Heart left ventricle (tissue), 16 donors: Measurements from ENCODE around the gene MIP. TPM values are rescaled to one million over a fixed set of nuclear protein-coding genes. Genes with fewer than 3 reads are reported as not detected.

Experiments
- ATAC-seq, 4 donors: fragments of 200-7000 bp; cut with Tn5 transposase; one replicate each; pipeline ENCODE4 v1.9.1; 2020 to 2022; ENCODE audit warnings: moderate library complexity in 4 of 4, mild to moderate bottlenecking in 3 of 4, moderate number of reproducible peaks in 1 of 4
- DNase-seq, 5 donors: peaks; one replicate each; pipeline ENCODE4 v3.0.0-alpha.2; 2020
- H3K27ac ChIP-seq, 12 donors: fragments of 200-600 bp; sonication (generic) in 4 of 12; one replicate each; pipeline versions ENCODE4 v1.5.0 to v1.8.0; 2016 to 2022; ENCODE audit warnings: mild to moderate bottlenecking in 2 of 12
- H3K27me3 ChIP-seq, 9 donors: fragments of 200-600 bp; sonication (generic) in 2 of 9; one replicate each; pipeline versions ENCODE4 v1.5.1 to v1.8.0; 2016 to 2022; ENCODE audit warnings: mild to moderate bottlenecking in 3 of 9
- H3K36me3 ChIP-seq, 9 donors: fragments of 200-600 bp; sonication (generic) in 2 of 9; one replicate each; pipeline versions ENCODE4 v1.5.0 to v1.8.0; 2018 to 2022; ENCODE audit warnings: mild to moderate bottlenecking in 2 of 9
- H3K4me1 ChIP-seq, 12 donors: fragments of 200-600 bp; sonication (generic) in 4 of 12; one replicate each; pipeline versions ENCODE4 v1.5.0 to v1.8.0; 2016 to 2022; ENCODE audit warnings: mild to moderate bottlenecking in 3 of 12
- H3K4me3 ChIP-seq, 12 donors: fragments of 200-600 bp; sonication (generic) in 4 of 12; one replicate each; pipeline versions ENCODE4 v1.5.0 to v1.8.0; 2017 to 2022; ENCODE audit warnings: mild to moderate bottlenecking in 9 of 12, moderate library complexity in 4 of 12
- H3K9me3 ChIP-seq, 12 donors: fragments of 200-600 bp; sonication (generic) in 4 of 12; one replicate each; pipeline versions ENCODE4 v1.5.0 to v1.8.0; 2016 to 2022; ENCODE audit warnings: mild to moderate bottlenecking in 1 of 12
- POLR2A ChIP-seq, 2 donors: fragments of 450-650 bp; IDR thresholded peaks; one replicate each; pipeline ENCODE4 v1.6.1; 2017; ENCODE audit warnings: antibody characterized with exemption in 2 of 2, mild to moderate bottlenecking in 2 of 2, moderate library complexity in 2 of 2
- WGBS, 4 donors: extraction: QIAGEN DNeasy Blood & Tissue Kit in 2 of 4; methylation state at CpG; one replicate each; pipeline versions ENCODE4 v1.1.5 to v1.1.7; 2013 to 2018; 5-methylcytosine and 5-hydroxymethylcytosine counted together
- intact Hi-C, 10 donors: fragments of 100-400 bp; cut with DNase I; formaldehyde crosslinking; loops; one replicate each; pipeline versions ENCODE4 v1.11.1 to v1.14.2; 2022
- polyA plus RNA-seq, 2 donors: library from polyadenylated mRNA; stranded (reverse); fragments of 200-250 nt; gene quantifications; one replicate each; pipeline ENCODE4 v1.2.3, GENCODE V29; 2013
- total RNA-seq, 9 donors: library from RNA; depleted of rRNA in 2 of 9; stranded (reverse); fragments of >200 nt in 2 of 9; fragmentation: NEBNext Ultra II Directional in 3 of 9; extraction: Animal tissue kit (Norgen Biotek cat#: 25700) in 3 of 9; gene quantifications; one replicate each; pipeline versions ENCODE4 v1.1.0 to v1.2.4, GENCODE V29; 2016 to 2023
- TF ChIP-seq, protein P1 (sequence below), 12 donors: fragments of 200-600 bp; sonication (generic) in 4 of 12; IDR thresholded peaks; one replicate each; pipeline versions ENCODE4 v1.5.0 to v1.8.0; 2018 to 2022; ENCODE audit warnings: antibody characterized with exemption in 12 of 12, mild to moderate bottlenecking in 5 of 12
- donor health status: ischemic (EF 13 %, LVEDD 7.1; RV severe dilation, severe dysfunction).
- donor health status: healthy with polysubstance abuse.
- donor health status: DM: no; HTN: yes; CAD: no.
- donor health status: DM: no; HTN: no; CAD: no.
- donor health status: ischemic (EF 25% LVEDD 6.9; RV normal size, moderate dysfunction).
- donor health status: ischemic (EF 25% LVEDD 5.7; RV mildly dilated, moderate dysfunction).
- donor health status: healthy.
- donor health status: DM: yes; HTN: yes; CAD: no.
- donor health status: ischemic (EF 35%, LVEDD 5.7; RV mildly dilated, moderate dysfunction).
- donor health status: nonischemic (EF 11% LVEDD 7.7; RV severe dilation, severe dysfunction).
- donor health status: DM: yes; HTN: yes; CAD: no.
- donor health status: PGD.
- donor health status: ischemic (EF 29% LVEDD 5.4; RV normal size, mild dysfunction).
- donor health status: nonischemic (EF 23%, LVEDD 6.1; RV moderate dilation, normal function).

The MIP gene
- total and polyA plus RNA-seq, 11 donors = 0.28 to 0.32 TPM; not detected in 9

DNA sequence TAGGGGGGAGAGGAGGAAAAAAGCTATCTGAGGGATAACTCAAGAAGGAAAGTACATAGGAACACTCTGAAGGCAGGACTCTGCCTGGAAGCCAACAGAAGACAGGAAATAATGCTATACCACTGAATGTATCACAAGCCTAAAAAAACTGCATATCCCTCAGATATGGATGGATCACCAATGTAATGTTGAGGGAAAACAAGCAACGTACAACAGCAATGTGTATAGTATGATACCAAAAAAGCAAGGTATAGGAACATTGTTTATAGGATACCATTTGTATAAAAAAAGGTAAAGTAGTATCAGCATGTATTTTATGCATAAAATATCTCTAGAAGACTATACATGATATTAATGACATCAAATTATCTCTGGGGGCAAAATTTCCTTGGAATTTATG lies 30.1 kb upstream of the MIP start:
- TF ChIP-seq POLR2A (IDR thresholded peaks at IDR 0.05) = no peak
- TF ChIP-seq, protein P1, sequence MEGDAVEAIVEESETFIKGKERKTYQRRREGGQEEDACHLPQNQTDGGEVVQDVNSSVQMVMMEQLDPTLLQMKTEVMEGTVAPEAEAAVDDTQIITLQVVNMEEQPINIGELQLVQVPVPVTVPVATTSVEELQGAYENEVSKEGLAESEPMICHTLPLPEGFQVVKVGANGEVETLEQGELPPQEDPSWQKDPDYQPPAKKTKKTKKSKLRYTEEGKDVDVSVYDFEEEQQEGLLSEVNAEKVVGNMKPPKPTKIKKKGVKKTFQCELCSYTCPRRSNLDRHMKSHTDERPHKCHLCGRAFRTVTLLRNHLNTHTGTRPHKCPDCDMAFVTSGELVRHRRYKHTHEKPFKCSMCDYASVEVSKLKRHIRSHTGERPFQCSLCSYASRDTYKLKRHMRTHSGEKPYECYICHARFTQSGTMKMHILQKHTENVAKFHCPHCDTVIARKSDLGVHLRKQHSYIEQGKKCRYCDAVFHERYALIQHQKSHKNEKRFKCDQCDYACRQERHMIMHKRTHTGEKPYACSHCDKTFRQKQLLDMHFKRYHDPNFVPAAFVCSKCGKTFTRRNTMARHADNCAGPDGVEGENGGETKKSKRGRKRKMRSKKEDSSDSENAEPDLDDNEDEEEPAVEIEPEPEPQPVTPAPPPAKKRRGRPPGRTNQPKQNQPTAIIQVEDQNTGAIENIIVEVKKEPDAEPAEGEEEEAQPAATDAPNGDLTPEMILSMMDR (IDR thresholded peaks at IDR 0.05) = no peak
- H3K27ac ChIP-seq = no peak overlapping the region
- H3K36me3 ChIP-seq = no peaks in the 10 kb centered on the region
- WGBS, 4 donors = 83 to 89% (median 87%) methylated on average over 1 of the region's 1 CpG
- peaks cover 0 to 22% (median 9%) of the 10 kb centered on the region in 12 donors for H3K4me1 ChIP-seq
- no peaks in the 10 kb centered on the region for H3K9me3 ChIP-seq
- H3K4me3 ChIP-seq = no peak overlapping the region
- DNase-seq (no peak), ATAC-seq (no peak)
- intact Hi-C loops = no loop called here
- H3K27me3 ChIP-seq = peaks cover 0 to 13% (median 0%) of the 10 kb centered on the region in 9 donors

DNA sequence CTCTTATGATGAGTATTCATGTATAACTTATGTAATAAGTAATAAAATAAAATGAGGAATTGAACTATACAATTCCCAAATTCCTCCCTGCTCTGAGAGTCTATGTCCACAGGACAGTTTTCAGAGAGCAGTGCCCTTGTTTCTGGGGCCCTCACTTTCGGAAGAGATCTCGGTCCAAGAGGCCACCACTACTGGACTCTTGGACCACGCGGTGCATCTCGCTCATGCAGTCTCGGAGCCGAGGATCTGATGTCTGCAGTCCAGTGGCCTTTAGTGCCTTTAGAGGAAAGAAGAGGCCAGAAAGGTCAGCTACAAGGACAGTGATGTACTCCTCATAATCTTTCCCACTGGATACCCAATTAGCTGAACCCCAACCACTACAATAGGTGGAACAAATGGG lies 25.2 kb upstream of the MIP start:
- Histone ChIP-seq H3K27me3 (no peaks in the 10 kb centered on the region), H3K9me3 (no peaks in the 10 kb centered on the region), H3K27ac (no peak overlapping the region), H3K4me1 (peaks cover 0 to 4% (median 0%) of the 10 kb centered on the region in 12 donors), H3K4me3 (no peak overlapping the region), H3K36me3 (no peaks in the 10 kb centered on the region)
- intact Hi-C loops = no loop called here
- DNase-seq (no peak), ATAC-seq (no peak)
- WGBS, 4 donors = 90 to 95% (median 93%) methylated on average over 7 of the region's 7 CpGs
- TF ChIP-seq, protein P1 (IDR thresholded peaks at IDR 0.05) = no peak
- TF ChIP-seq POLR2A (IDR thresholded peaks at IDR 0.05) = no peak

DNA sequence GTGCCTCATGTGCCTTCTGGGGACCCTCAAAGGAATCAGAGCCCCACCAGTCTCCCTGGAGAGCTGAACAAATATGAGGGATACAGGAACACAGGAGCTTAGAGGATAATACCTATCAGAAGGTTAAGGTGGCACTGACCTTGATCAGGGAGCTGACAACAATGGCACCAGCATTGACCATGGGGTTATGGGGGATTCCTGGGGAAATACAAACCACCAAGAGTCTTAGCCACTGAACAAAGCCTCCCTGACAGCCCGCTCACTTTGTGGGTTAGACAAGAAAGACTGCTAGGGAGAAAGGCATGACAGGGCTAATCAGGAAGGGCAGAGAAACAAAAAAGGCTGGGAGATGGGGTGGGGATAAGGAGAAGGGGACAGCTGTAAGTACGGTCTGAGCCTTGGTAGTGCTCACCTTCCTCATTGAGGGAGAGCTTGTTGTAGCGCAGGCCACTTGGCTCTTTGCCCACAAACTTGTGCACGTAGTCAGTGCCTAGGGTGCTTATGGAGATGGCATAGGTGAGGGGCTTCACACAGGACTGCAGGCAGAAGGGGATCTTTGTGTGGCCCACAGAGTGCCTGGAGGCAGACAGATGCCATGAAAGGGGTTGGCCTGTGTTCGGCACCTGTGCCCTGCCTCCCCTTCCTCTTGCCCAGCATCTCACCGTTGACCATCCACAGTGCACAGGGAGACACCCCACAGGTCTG lies 23.2 kb upstream of the MIP start:
- ATAC-seq = no peak
- H3K27ac ChIP-seq = no peak overlapping the region
- H3K27me3 ChIP-seq = no peaks in the 10 kb centered on the region
- DNase-seq = no peak
- TF ChIP-seq POLR2A (IDR thresholded peaks at IDR 0.05) = no peak
- TF ChIP-seq, protein P1 (IDR thresholded peaks at IDR 0.05) = no peak
- intact Hi-C loops = no loop called here
- no peak overlapping the region for H3K4me3 ChIP-seq
- 87 to 91% (median 88%) methylated on average over 6 of the region's 6 CpGs for WGBS, 4 donors
- no peaks in the 10 kb centered on the region for H3K9me3 ChIP-seq
- peaks cover 0 to 6% (median 0%) of the 10 kb centered on the region in 9 donors for H3K36me3 ChIP-seq
- peaks cover 0 to 11% (median 0%) of the 10 kb centered on the region in 12 donors for H3K4me1 ChIP-seq

DNA sequence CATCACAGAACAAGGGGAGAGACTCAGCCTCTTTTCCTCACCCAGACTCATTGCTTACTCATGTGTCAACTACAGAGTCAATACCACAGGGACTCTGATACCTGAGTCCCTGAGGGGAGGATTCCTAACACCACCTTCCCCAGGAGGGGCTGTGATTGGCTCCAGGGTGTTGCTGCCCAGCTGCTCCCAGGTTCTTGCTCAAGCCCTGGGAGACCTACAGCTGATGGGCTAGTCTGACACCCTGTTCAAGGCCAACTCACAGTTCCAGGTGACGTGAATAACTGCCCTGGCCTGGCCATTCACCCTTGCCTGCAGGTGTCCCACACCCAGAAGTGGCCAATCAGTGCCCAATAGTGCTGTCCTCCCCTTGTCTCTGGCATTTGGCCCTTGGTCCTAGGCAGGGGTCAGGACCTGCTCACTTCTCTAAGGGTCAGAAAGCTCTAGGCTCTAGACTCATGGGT lies 22.5 kb upstream of the MIP start:
- peaks cover 0 to 12% (median 2%) of the 10 kb centered on the region in 9 donors for H3K36me3 ChIP-seq
- H3K4me1 ChIP-seq = peaks cover 0 to 11% (median 0%) of the 10 kb centered on the region in 12 donors
- H3K27ac ChIP-seq = no peak overlapping the region
- WGBS, 4 donors = 80 to 99% (median 87%) methylated on average over 1 of the region's 1 CpG
- no peaks in the 10 kb centered on the region for H3K27me3 ChIP-seq
- ATAC-seq = peak in 1 of 4 donors; percentile 9
- TF ChIP-seq, protein P1 (IDR thresholded peaks at IDR 0.05) = no peak
- no peak for TF ChIP-seq POLR2A (IDR thresholded peaks at IDR 0.05)
- DNase-seq = no peak
- H3K4me3 ChIP-seq = no peak overlapping the region
- intact Hi-C loops = no loop called here
- H3K9me3 ChIP-seq = no peaks in the 10 kb centered on the region
